Endothelial cell of umbilical vein (primary cell): ENCODE measurements around the gene DENND5B.

Source experiments
- EZH2 ChIP-seq: IDR thresholded peaks from 2 replicates; pipeline ENCODE4 v1.6.1; 2012; ENCODE audit warnings: borderline replicate concordance, low read depth, mild to moderate bottlenecking, moderate library complexity, low read length, inconsistent platforms; ENCODE audit not compliant: severe bottlenecking
- FOS ChIP-seq: IDR thresholded peaks from 2 replicates; pipeline ENCODE4 v1.6.1; 2011; ENCODE audit warnings: mild to moderate bottlenecking, low read length, moderate library complexity, borderline replicate concordance; ENCODE audit not compliant: insufficient read depth
- GATA2 ChIP-seq: IDR thresholded peaks from 2 replicates; pipeline ENCODE4 v1.7.0; 2011; ENCODE audit warnings: low read depth, mild to moderate bottlenecking, moderate library complexity, mixed read lengths, low read length; ENCODE audit not compliant: insufficient read length, insufficient read depth
- JUN ChIP-seq: IDR thresholded peaks from 2 replicates; pipeline ENCODE4 v1.6.1; 2011; ENCODE audit warnings: borderline replicate concordance, low read depth; ENCODE audit not compliant: insufficient read length, insufficient read depth
- POLR2A ChIP-seq: IDR thresholded peaks from 2 replicates; pipeline ENCODE4 v1.6.1; 2012; ENCODE audit warnings: low read depth, mild to moderate bottlenecking, control low read depth, low read length
- POLR2AphosphoS5 ChIP-seq: IDR thresholded peaks from 2 replicates; pipeline ENCODE4 v1.6.1; 2012; ENCODE audit warnings: low read depth, mild to moderate bottlenecking, control low read depth, low read length, moderate library complexity; ENCODE audit not compliant: insufficient read depth
- TF ChIP-seq, protein P1 (sequence below), 2 donors: IDR thresholded peaks; 1 replicate in 1 of 2; 2 replicates in 1 of 2; pipeline ENCODE4 v1.5.1; 2011; ENCODE audit warnings: low read length in 2 of 2, mild to moderate bottlenecking in 2 of 2, moderate library complexity in 2 of 2, control low read depth in 1 of 2, inconsistent platforms in 1 of 2, low read depth in 1 of 2; ENCODE audit not compliant: insufficient read depth in 1 of 2; ENCODE audit errors: extremely low read depth in 1 of 2
- TF ChIP-seq, protein P2 (sequence below): IDR thresholded peaks from 2 replicates; pipeline ENCODE4 v1.6.1; 2011; ENCODE audit not compliant: insufficient read depth, insufficient read length

DNA sequence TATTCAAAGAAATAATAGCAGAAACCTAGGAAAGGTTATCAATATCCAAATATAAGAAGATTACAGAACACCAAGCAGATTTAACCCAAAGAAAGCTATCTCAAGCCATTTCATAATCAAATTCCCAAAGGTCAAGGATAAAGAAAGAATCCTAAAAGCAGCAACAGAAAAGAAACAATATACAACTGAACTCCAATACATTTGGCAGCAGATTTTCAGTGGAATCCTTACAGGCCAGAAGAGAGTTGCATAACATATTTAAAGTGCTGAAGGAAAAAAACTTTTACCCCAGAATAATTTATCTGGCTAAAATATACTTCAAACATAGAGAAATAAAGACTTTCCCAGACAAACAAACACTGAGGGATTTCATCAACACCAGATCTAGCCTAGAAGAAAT lies 54.3 kb downstream of the DENND5B start:
- TF ChIP-seq, protein P1, sequence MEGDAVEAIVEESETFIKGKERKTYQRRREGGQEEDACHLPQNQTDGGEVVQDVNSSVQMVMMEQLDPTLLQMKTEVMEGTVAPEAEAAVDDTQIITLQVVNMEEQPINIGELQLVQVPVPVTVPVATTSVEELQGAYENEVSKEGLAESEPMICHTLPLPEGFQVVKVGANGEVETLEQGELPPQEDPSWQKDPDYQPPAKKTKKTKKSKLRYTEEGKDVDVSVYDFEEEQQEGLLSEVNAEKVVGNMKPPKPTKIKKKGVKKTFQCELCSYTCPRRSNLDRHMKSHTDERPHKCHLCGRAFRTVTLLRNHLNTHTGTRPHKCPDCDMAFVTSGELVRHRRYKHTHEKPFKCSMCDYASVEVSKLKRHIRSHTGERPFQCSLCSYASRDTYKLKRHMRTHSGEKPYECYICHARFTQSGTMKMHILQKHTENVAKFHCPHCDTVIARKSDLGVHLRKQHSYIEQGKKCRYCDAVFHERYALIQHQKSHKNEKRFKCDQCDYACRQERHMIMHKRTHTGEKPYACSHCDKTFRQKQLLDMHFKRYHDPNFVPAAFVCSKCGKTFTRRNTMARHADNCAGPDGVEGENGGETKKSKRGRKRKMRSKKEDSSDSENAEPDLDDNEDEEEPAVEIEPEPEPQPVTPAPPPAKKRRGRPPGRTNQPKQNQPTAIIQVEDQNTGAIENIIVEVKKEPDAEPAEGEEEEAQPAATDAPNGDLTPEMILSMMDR (IDR thresholded peaks at IDR 0.05; ENCODE audit: extremely low read depth in 1 of 2, insufficient read depth in 1 of 2, low read depth in 1 of 2, low read length in 2 of 2), result no peak
- TF ChIP-seq POLR2A, result no peak
- TF ChIP-seq POLR2AphosphoS5, result no peak
- no peak for TF ChIP-seq GATA2
- TF ChIP-seq FOS, result no peak
- TF ChIP-seq, protein P2, sequence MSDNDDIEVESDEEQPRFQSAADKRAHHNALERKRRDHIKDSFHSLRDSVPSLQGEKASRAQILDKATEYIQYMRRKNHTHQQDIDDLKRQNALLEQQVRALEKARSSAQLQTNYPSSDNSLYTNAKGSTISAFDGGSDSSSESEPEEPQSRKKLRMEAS, result no peak
- TF ChIP-seq EZH2, result no peak
- no peak for TF ChIP-seq JUN
